Astrocyte of the cerebellum (primary cell): ENCODE data around the gene ERI2.

Source experiments
- DNase-seq: peaks from one replicate; pipeline ENCODE4 v3.0.0-alpha.2; 2011; ENCODE audit warnings: low read depth
- H3K4me3 ChIP-seq: 2 replicates; pipeline ENCODE4 v1.5.1; 2011; ENCODE audit warnings: mild to moderate bottlenecking, low read depth, low read length, moderate library complexity
- CTCF ChIP-seq: IDR thresholded peaks from 2 replicates; pipeline ENCODE4 v1.5.1; 2012; ENCODE audit warnings: low read length, low read depth, moderate library complexity, mild to moderate bottlenecking; ENCODE audit errors: missing control alignments
- in situ Hi-C: cut with HindIII; loops from 2 replicates; pipeline ENCODE4 v1.10.0; 2017; ENCODE audit warnings: low sequenced_read_pairs

ERI2 gene

GRCh38 chr16:20839504-20839903 is 33.2 kb upstream of the ERI2 start:
- no peak overlapping the region for H3K4me3 ChIP-seq
- in situ Hi-C loops = no loop called here
- no peak for DNase-seq
- no peak for TF ChIP-seq CTCF

GRCh38 chr16:20838240-20838639 is 32.0 kb upstream of the ERI2 start:
- no peak overlapping the region for H3K4me3 ChIP-seq
- in situ Hi-C loops = no loop called here
- no peak for DNase-seq
- TF ChIP-seq CTCF = no peak

- no peak overlapping the region for H3K4me3 ChIP-seq
- in situ Hi-C loops = no loop called here
- TF ChIP-seq CTCF = no peak
- DNase-seq = no peak
Observed at GRCh38 chr16:20833086-20833485, 26.8 kb upstream of the ERI2 start.

- in situ Hi-C loops = no loop called here
- DNase-seq = no peak
- TF ChIP-seq CTCF = no peak
- no peak overlapping the region for H3K4me3 ChIP-seq
Observed at GRCh38 chr16:20830372-20830771, 24.1 kb upstream of the ERI2 start.

GRCh38 chr16:20829536-20829935 is 23.3 kb upstream of the ERI2 start:
- TF ChIP-seq CTCF = no peak
- in situ Hi-C loops = no loop called here
- no peak overlapping the region for H3K4me3 ChIP-seq
- no peak for DNase-seq

- in situ Hi-C loops = no loop called here
- DNase-seq = no peak
Observed at GRCh38 chr16:20826039-20826566, 19.8 kb upstream of the ERI2 start.

More at GRCh38 chr16:20826039-20826566, 19.8 kb upstream of the ERI2 start:
- no peak for TF ChIP-seq CTCF
- no peak overlapping the region for H3K4me3 ChIP-seq
